NCI-H2107 (cell line): ENCODE results near the gene DCTPP1.
A peak's percentile ranks its signal among the peaks of the same experiment; 100 is the strongest.
"Not testable (repeated sequence)": the region's sequence is repeated elsewhere in the genome, so short reads cannot be mapped to it uniquely, and the experiment has no call there.

Source experiments
- DNase-seq: peaks from one replicate; lab custom pipeline; 2025; lab: John Stamatoyannopoulos, UW

The DCTPP1 gene

DNA sequence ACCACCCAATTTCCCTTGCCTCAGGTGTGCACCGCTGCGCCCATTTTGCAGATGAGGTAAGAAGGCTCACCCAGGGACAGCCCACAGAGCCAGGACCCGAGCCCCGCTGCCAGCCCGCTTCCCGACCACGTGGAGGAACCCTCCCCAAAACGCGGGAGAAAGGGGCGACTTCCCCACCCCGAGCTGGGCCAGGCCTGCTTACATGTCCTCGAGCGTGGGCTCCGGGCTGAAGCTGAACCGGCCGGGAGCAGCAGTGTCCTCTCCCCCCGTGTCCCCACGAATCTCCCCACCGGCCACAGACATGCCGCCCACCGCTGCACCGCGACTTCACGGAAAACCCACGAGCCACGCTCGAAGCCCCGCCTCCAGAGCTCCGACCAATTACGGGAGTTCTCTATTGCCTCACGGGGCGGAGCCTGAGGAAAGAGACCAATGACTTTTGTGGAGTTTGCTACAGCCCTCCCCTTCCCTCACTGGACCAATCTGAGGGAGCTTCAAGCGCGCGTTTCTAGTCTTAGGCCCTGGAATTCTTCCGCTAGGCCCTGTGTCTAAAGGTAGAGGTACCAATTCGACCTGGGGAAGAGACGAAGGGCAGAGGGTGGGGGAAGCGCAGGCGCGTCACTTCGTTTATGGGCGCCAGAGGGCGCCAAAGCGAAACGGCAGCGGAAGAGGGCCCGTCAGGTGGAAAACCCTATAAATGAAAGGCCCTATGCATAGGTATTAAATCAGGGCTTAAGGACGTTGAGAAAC lies at the start of gene DCTPP1:
TSS of gene DCTPP1 (minus strand) at position 353 of the 750 bp plus-strand sequence. CDS start at position 303, 50 bp downstream.
- DNase-seq = peak; percentile 98

DNA sequence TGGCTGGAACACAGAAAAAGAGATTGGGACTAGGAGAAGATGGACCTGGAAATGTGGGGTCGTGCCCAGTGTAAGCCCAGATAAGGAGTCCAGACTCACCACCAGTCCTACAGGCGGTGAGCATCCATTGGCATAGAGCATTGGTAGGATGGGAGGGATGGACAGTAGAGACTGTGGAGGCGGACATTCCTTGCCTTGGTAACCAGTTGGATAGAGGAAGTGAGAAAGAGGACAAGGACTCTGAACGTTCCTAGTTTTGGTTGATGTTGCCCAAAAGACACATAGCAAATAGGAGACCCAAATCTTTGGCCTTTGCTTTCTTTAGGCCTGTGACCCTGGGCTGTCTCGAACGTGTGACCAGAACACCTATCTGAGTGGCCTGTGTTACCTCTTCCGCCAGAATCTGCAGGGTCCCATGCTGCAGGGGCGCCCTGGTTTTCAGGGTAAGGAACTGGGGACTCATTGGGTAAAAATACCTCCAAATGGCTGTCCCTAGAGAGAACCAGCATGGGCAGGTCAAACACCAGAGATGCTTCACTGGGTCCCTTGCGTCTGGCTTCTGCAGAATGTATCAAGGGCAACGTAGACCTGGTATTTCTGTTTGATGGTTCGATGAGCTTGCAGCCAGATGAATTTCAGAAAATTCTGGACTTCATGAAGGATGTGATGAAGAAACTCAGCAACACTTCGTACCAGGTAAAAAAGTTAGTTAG lies 49.1 kb upstream of the DCTPP1 start:
- no peak for DNase-seq

DNA sequence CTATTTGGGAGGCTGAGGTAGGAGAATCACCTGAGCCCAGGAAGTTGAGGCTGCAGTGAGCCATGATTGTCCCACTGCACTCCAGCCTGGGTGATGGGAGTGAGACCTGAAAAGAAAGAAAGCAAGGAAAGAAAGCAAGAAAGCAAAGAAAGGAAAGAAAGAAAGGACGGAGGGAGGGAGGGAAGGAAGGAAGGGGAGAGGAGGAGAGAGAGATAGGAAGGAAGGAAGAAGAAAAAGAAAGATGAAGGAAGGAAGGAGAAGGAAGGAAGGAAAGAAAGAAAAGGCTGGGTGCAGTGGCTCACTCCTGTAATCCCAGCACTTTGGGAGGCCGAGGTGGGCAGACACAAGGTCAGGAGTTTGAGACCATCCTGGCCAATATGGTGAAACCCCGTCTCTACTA lies 47.9 kb upstream of the DCTPP1 start:
- DNase-seq = not testable (repeated sequence)

DNA sequence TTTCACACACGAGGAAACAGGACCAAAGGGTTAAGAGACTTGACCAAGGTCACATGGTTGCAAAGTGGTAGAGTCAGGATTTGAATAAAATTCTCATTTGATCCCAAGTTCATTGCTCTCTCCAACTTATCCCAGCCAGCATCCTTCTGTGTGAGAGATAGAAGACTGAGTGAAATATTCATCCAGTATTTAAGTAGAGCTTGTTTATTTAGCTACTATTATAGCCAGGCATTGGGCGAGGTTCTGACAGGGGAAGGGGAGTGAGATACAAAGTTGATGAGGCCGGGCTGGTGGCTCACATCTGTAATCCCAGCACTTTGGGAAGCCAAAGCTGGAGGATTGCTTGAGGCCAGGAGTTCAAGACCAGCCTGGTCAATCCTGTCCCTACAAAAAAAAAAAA lies 47.2 kb upstream of the DCTPP1 start:
- no peak for DNase-seq

DNA sequence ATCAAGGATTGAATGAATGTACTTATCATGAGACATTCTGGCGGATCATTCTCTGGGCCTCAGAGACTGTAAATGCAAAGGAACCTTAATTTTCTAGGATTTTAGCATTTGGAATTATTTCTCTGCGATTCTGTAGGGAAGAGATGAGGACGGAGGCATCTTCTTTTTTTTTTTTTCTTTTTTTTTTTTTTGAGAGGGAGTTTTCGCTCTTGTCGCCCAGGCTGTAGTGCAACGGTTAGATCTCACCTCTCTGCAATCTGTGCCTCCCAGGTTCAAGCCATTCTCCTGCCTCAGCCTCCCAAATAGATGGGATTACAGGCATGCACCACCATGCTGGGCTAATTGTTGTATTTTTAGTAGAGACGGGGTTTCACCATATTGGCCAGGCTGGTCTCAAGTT lies 44.9 kb upstream of the DCTPP1 start:
- DNase-seq = no peak

DNA sequence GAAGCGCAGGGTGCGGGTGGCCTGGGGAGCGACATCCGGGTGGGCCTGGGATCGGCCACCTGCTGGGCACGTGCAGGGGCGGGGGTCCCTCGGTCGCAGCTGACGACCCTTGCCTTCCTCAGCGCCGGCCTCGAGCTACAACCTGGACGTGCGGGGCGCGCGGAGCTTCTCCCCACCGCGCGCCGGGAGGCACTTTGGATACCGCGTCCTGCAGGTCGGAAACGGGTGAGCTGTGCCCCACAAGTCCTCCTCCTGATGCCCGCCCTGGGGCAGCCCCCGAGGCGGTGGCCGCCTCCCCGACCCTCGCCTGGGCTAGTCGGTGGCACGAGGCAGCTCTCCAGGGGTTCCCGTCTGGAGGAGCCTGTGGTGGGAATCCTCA lies 44.2 kb upstream of the DCTPP1 start:
- no peak for DNase-seq

DNA sequence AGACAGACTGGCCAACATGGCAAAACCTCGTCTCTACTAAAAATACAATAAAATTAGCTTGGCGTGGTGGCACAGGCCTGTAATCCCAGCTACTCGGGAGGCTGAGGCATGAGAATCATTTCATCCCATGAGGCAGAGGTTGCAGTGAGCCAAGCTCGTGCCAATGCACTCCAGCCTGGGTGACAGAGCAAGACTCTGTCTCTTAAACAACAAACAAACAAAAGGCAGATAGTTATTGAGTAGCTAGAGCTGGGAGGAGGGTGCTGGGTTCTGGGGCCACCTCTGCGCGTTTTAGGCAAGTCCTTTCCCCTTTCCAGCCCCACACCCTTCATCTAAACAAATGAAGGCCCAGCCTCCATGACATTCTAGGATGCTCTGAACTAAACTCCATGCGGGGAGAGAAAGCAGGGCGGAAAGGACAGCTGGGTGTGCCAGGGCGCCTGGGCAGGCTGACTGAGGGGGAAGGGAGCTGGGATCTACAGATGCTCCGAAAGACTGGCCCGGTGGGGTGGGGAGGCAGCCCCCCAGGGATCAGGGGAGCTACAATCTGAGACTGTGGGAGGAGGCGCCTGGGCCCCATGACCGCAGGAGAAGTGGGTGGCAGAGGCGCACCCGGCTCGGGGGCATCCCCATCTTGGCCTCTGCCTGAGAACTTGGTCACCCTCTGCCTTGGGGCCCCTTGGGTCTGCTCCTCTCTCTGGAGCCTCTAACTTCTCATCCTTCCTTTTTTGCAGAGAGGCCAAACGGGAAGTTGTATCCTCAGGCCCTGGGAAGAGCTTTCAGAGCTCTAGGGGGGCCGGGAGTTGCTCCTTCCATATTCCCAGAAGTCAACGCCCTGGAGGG lies 43.6 kb upstream of the DCTPP1 start:
- DNase-seq = no peak

DNA sequence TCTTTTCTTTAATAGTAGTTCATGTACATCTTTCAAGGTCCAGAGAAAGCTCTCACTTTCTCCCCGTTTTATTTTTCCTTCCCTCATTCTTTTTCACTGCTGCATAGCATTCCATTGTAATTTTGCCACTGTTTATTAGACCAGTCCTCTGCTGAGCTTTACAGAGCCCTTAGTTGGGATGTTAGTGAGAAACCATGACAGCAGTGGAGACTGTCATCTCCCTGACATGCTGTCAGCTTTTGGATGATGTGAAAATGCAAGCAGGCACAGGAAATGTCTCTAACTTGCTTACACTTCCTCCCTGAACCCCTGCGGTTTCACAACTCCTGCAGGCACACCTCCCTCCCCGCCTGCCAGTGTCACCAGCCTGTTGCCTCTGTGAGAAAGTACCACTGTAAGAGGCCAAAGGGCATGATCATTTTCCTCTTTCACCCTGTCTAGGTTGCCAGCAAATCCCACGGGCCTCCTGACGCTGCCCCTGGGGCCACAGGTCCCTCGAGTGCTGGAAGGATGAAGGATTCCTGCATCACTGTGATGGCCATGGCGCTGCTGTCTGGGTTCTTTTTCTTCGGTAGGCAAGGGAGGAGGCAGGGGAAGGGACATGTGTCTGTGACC lies 42.6 kb upstream of the DCTPP1 start, which contains the start of gene ITGAL:
TSS of gene ITGAL (plus strand) at position 415 of the 615 bp plus-strand sequence. CDS start at position 511, 96 bp downstream.
- no peak for DNase-seq

DNA sequence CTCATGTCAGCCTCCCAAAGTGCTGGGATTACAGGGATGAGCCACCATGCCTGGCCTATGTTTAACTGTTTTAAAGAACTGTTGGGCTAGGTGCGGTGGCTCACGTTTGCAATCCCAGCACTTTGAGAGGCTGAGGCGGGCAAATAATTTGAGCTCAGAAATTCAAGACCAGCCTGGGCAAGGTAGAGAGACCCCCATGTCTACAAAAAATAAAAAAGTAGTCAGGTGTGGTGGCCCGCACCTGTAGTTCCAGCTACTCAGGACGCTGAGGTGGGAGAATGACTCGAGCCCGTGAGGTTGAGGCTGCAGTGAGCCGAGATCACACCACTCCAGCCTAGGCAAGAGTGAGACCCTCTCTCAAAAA lies 40.8 kb upstream of the DCTPP1 start:
- no peak for DNase-seq

DNA sequence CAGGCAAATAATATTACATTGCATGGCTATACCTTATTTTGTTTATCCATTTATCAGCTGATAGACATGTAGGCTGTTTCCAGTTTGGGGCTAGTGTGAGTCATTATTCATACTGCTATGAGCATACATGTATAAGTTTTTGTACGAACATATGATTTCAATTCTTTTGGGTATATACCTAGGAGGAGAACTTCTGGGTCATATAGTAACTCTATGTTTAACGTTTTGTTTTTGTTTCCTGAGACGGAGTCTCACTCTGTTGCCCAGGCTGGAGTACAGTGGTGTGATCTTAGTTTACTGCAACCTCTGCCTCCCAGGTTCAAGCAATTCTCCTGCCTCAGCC lies 40.3 kb upstream of the DCTPP1 start:
- no peak for DNase-seq

DNA sequence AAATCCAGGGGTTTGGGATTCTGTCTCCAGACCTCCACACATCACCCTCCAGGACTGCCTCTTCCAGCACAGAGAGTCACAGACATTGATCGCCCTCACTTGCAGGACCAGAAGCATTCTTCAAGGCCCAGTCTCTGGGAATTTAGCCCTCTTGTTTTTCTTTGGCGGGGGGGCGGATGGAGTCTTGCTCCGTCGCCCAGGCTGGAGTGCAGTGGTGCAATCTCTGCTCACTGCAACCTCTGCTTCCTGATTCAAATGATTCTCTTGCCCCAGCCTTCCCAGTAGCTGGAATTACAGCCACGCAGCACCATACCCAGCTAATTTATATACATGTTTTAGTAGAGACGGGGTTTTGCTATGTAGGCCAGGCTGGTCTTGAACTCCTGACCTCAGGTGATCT lies 34.2 kb upstream of the DCTPP1 start:
- no peak for DNase-seq

DNA sequence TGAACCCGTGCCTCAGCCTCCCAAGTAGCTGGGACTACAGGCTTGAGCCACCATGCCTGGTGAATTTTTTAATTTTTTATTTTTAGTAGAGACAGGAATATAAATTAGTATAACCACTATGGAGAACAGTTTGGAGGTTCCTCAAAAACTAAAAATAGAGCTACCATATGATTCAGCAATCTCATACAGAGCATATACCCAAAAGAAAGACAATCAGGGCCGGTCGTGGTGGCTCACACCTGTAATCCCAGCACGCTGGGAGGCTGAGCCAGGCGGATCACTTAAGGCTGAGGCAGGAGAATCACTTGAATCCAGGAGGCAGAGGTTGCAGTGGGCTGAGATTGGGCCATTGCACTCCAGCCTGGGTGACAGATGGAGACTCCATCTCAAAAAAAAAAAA lies 31.6 kb upstream of the DCTPP1 start:
- DNase-seq = not testable (repeated sequence)

DNA sequence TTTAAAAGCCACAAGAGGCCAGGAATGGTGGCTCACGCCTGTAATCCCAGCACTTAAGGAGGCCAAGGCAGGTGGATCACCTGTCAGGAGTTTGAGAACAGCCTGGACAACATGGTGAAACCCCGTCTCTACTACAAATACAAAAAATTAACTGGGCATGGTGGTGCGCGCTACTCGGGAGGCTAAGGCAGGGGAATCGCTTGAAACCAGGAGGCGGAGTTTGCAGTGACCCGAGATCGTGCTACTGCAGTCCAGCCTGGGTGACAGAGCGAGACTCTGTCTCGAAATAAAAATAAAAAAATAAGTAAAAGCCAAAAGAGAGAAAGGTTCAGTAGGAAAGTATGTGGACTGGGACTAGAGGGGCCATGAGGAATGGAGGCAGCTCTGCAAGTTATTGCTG lies 29.6 kb upstream of the DCTPP1 start:
- no peak for DNase-seq

DNA sequence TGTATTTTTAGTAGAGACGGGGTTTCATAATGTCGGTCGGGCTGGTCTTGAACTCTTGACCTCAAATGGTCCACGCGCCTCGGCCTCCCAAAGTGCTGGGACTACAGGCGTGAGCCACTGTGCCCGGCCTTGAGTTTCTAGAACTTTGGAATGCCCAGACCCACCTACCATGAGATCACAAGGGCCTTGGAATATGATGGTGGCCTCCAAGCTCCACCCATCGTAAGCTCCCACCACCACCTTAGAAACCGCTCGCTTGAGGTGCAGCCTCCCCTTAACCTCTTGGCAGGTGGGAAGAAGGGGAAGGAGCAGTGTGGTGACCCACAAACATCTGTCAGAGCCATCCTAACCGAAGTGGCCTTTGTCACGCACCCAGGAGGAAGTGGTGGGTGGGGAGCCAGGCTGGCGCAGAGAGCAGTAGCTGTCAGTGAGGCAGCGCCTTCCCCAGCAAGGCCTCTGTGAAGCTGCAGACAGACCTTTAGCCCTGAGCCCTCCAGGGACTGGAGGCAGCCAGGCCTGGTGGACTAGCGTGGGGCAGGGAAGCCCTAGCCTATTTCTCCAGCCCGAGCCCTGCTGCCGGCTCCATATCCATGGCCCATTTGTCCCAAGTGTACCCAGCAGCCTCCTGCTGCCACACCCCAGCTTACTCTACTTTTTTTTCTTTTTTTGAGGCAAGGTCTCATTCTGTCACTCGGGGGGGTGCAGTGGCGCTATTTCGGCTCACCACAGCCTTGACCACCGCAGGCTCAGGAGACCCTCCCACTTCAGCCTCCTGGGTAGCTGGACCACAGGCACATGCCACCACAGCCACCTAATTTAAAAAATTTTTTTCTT lies 28.9 kb upstream of the DCTPP1 start:
- DNase-seq = no peak

DNA sequence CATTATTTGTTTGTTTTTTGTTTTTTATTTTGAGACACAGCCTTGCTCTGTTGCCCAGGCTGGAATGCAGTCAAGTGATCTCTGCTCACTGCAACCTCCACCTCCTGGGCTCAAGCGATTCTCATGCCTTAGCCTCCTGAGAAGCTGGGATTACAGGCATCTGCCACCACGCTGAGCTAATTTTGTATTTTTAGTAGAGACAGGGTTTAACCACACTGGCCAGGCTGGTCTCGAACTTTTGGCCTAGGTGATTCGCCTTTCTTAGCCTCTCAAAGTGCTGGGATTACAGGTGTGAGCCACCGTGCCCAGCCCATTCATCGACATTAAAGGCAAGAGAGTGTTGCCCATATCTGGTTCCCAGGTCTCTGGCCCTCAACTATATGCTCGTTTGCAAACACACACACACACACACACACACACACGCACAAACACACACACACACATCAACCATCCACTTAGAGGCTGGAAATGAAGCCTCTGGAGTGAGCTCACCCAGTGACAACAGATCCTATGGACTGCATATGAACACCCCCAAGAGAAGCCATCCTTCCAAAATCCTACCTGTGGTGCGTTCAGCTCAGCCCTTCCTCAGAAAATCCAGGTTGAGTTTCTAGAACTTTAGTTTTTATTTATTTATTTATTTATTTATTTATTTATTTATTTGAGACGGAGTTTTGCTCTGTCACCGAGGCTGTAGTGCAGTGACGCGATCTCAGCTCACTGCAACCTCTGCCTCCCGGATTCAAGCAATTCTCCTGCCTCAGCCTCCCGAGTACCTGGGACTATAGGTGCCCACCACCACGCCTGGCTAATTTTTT lies 28.1 kb upstream of the DCTPP1 start:
- no peak for DNase-seq

DNA sequence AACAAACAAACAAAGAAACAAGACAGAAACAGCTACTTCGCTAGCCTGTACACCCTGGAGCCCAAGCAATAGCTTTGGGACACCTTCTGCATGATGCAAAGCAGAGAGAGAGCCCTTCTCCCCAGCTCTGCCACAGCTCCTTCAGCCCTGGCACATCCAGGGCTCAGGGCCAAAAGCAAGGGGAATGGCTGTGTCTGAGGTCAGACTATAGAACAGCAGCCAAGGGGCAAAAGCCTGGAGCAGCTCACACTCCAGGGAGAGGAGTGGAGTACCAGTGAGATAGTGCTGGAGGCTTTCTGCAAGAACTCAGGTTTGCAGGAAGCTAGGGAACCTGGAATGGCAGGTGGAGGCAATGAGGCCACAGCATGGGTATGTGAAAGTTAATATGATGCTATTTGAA lies 27.4 kb upstream of the DCTPP1 start:
- DNase-seq = no peak

DNA sequence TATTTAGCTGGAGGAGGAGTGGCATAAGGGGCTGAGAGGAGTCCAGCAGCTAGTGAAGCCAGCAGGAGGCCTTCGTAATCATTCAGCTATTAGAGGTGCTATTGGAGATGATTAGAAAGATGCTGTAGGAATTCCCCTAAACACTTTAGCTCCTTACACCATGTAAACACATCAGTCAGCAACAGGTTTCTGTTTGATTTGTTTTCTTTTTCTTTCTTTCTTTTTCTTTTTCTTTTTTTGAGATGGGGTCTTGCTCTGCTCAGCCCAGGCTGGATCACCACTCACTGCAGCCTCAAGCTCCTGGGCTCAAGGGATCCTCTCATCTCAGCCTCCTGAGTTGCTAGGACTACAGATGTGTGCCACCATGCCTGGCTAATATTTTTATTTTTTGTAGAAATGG lies 26.5 kb upstream of the DCTPP1 start:
- DNase-seq = no peak

DNA sequence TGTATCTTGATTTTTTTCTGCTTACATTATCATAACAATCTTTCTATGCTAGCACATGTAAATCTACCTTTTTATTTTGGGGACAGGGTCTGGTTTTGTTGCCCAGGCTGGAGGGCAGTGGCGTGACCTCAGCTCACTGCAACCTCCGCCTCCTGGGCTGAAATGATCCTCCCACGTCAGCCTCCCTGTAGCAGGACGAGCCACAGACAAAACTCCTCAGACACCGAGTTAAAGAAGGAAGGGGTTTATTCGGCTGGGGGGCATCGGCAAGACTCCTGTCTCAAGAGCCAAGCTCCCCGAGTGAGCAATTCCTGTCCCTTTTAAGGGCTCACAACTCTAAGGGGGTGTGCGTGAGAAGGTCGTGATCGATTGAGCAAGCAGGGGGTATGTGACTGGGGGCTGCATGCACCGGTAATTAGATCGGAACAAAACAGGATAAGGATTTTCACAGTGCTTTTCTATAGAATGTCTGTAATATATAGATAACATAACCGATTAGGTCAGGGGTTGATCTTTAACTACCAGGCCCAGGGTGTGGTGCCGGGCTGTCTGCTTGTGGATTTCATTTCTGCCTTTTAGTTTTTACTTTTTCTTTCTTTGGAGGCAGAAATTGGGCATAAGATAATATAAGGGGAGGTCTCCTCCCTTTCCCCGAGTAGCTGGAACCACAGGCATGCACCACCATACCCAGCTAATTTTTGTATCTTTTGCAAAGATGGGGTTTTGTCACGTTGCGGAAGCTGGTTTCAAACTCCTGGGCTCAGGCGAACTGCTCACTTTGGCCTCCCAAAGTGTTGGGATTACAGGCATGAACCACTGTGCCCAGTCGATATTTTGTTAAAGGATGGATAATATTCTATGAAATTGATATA lies 23.1 kb upstream of the DCTPP1 start:
- DNase-seq = not testable (repeated sequence)

DNA sequence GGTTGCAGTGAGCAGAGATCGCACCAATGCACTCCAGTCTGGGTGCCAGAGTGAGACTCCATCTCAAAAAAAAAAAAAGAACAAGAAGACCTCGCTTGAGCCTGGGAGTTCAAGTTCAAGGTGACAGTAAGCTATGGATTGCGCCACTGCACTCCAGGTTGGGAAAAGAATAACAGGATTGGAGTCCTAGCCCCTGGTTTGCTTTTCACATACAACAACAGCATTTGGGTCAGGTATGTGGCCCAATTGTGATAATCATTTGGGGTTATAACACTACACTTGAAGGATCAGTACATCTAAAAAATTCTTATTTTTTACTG lies 19.2 kb upstream of the DCTPP1 start:
- no peak for DNase-seq
